BE2C (cell line): Measurements from ENCODE around the gene ZNF787.

ENCODE experiments used
- DNase-seq: peaks from one replicate; pipeline ENCODE4 v3.0.0-alpha.2; 2020
- H3K27me3 ChIP-seq: fragments of 250-450 bp; sonication (Bioruptor Pico); 2 replicates; pipeline ENCODE4 v1.5.1; 2020; ENCODE audit warnings: mild to moderate bottlenecking
- H3K36me3 ChIP-seq: fragments of 250-450 bp; sonication (Bioruptor Pico); 2 replicates; pipeline ENCODE4 v1.5.1; 2020; ENCODE audit warnings: mild to moderate bottlenecking
- H3K4me1 ChIP-seq: fragments of 250-450 bp; sonication (Bioruptor Pico); 2 replicates; pipeline ENCODE4 v1.5.1; 2020
- H3K4me3 ChIP-seq: 2 replicates; pipeline ENCODE4 v1.5.1; 2011; ENCODE audit warnings: low read depth, low read length
- H3K9me3 ChIP-seq: fragments of 250-450 bp; sonication (Bioruptor Pico); 2 replicates; pipeline ENCODE4 v1.5.1; 2020
- TF ChIP-seq, protein P1 (sequence below): IDR thresholded peaks from 2 replicates; pipeline ENCODE4 v1.5.1; 2012; ENCODE audit warnings: mild to moderate bottlenecking, low read depth, low read length

The ZNF787 gene

DNA sequence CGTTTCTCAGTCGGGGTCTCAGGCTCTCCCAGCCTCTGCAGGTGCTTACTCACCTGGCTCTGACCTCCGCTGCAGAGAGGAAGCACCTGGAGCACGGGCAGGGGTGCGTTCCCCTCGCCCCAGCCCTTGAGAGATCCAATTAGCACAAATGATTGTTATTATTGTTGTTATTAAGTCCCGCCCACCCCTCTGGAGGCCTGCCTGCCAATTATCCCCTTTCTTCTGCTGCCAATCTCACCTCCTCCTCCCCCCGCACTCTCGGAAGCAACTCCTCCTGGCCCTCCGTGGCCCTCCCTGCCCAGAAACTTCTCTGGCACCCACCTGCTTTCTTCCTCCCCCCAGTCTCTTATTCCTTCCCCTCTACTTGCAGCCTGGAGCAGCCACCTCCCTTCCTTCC, 8.8 kb downstream of the ZNF787 start:
- DNase-seq, result no peak
- Histone ChIP-seq H3K4me1 (no peaks in the 10 kb centered on the region; the same call in 1 of the 2 replicates), H3K9me3 (no peaks in the 10 kb centered on the region; the same call in 1 of the 2 replicates), H3K4me3 (no peak overlapping the region), H3K27me3 (no peaks in the 10 kb centered on the region), H3K36me3 (peaks cover 4% of the 10 kb centered on the region)
- TF ChIP-seq, protein P1, sequence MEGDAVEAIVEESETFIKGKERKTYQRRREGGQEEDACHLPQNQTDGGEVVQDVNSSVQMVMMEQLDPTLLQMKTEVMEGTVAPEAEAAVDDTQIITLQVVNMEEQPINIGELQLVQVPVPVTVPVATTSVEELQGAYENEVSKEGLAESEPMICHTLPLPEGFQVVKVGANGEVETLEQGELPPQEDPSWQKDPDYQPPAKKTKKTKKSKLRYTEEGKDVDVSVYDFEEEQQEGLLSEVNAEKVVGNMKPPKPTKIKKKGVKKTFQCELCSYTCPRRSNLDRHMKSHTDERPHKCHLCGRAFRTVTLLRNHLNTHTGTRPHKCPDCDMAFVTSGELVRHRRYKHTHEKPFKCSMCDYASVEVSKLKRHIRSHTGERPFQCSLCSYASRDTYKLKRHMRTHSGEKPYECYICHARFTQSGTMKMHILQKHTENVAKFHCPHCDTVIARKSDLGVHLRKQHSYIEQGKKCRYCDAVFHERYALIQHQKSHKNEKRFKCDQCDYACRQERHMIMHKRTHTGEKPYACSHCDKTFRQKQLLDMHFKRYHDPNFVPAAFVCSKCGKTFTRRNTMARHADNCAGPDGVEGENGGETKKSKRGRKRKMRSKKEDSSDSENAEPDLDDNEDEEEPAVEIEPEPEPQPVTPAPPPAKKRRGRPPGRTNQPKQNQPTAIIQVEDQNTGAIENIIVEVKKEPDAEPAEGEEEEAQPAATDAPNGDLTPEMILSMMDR, result no peak

DNA sequence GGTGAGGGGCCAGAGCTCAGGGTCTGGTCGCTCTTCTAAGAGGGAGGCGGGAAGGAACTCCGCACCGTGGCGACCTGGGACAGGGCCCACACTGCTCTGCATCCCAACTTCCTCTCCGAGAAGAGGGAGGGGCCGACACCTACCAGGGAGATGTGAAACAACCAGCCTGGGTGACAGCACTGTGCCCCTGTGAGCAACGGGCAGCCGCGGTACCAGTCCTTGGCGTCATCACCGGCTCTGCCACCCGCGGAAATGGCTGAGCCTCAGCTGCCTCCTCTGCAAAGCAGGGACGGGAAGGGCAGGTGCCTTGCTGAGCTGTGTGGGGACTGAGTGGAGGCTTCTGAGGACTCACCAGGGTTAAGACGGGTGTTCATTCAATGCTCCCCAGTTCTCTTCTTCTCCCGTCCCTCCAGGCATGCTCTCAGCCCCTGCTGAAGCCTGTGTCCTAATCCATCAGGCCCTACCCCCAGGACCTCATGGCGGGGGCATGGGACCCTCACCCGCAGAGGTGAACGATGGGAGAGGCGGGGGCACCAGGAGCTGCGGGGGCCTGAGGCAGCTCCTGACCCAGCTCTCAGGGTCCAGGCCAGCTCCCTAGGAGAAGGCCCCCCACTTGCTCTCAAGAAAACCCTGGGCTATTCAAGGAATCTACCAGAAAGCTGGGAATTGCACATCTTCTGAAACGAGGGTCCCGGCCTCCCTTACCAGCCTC, 9.3 kb downstream of the ZNF787 start:
- no peak for DNase-seq
- Histone ChIP-seq H3K9me3 (no peaks in the 10 kb centered on the region; the same call in 1 of the 2 replicates), H3K4me3 (no peak overlapping the region), H3K27me3 (no peaks in the 10 kb centered on the region), H3K36me3 (peaks cover 4% of the 10 kb centered on the region), H3K4me1 (no peaks in the 10 kb centered on the region; the same call in 1 of the 2 replicates)
- TF ChIP-seq, protein P1, result no peak

DNA sequence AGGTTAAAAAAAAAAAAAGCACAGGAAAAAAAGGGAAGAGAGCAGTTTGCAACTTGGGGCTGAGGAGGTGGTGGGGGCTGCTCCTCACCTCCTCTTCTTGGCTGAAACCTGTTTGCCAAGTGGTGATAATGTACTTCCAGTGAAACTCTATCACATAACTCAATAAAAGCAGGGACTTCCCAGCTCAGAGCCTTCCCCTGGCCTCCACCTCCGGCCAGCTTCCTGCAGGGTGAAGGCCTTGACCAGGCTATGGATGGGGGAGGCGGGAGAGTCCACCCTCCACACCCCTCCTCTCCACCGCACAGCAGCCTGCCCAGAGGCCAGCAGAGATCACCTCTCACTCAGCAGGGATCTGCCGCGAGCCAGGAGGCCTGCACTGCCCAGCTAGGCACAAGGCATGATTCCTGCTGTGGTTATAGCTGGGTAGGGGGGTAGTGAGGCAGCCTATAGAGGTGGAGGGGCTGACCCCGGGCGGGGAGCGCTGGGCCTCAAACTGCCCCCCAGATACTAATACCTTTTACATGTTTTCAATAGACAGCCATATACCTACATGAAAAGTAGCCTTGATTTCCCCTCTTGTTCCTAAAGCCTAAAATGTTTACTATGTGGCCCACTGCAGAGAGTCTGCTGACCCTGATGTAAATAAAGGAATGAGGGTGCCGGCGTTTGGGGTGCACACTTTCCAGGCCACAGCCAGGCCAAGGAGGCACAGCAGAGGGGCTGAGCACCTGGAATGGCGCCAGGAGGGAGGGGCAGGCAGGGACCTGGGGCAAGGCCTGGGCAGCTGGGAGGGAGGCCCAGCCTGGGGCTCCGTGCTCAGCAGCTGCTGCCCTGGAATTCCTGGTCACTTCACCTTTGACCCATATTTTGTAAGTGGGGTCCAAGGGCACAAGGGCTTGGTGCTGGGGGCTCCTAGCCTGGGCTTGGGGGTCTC, 10.3 kb downstream of the ZNF787 start:
- DNase-seq, result no peak
- peaks cover 2% of the 10 kb centered on the region for H3K36me3 ChIP-seq
- TF ChIP-seq, protein P1, result no peak
- no peak overlapping the region for H3K4me3 ChIP-seq
- H3K27me3 ChIP-seq, result no peaks in the 10 kb centered on the region
- no peaks in the 10 kb centered on the region; the same call in 1 of the 2 replicates for H3K4me1 ChIP-seq
- H3K9me3 ChIP-seq, result no peaks in the 10 kb centered on the region; the same call in 1 of the 2 replicates

DNA sequence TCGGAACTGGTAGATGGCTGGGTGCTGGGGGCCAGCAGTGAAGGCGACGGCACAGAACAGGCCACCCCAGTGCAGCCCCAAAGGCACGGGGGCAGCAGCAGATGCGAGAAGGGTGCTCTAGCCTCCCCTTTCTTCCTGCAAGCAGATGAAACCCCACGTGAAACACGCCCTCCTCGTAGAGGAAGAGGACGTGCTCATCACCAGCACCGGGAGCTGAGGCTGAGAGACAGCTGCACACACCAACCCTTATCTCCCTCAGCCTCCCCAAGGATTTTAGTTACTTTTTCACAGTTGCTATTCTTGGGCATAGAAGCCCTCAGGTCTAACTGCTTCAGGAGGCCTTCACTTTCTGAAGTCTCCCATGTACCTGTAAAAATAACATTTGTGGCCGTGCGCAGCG, 11.9 kb downstream of the ZNF787 start:
- no peak for DNase-seq
- no peaks in the 10 kb centered on the region; the same call in 1 of the 2 replicates for H3K9me3 ChIP-seq
- H3K4me3 ChIP-seq, result no peak overlapping the region
- H3K27me3 ChIP-seq, result no peaks in the 10 kb centered on the region
- TF ChIP-seq, protein P1, result no peak
- no peaks in the 10 kb centered on the region; the same call in 1 of the 2 replicates for H3K4me1 ChIP-seq
- H3K36me3 ChIP-seq, result no peaks in the 10 kb centered on the region; the same call in none of the 2 replicates

DNA sequence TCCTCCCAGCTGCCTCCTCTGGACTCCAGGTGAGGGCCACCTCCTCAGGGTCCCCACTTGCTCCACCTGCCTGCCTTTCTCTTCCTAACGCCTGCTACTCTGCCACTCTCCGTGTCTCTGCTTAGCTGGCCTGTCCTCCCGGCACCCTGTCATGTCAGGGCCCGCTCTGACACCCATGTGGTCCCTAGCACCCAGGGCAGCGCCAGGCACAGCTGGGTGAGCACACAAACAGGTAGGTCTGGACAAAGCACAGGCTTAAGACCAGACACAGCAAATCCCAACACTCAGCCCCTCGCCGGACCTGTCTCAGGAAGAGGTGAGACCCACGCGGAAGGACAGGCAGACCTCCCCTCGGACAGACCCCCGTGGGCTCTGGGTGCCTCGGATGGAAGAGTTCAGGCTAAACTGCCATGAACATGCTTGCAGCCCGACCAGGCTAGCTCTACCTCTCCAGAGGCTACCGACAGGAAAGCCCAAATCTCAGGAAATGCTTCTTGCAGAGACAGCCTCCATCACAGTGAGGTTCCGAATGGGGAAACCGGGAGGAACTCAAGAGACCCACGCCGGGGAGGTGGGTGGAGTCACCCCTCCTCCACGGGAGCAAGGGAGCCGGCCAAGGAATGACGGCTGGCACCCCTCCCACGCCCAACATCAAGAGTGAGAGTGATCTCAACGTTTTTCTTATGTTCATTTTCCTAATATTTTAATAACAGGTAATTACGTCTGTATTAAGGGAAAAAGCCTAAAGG, 12.5 kb downstream of the ZNF787 start:
- H3K4me1 ChIP-seq, result no peaks in the 10 kb centered on the region; the same call in 1 of the 2 replicates
- no peaks in the 10 kb centered on the region for H3K27me3 ChIP-seq
- H3K36me3 ChIP-seq, result no peaks in the 10 kb centered on the region; the same call in none of the 2 replicates
- no peak overlapping the region for H3K4me3 ChIP-seq
- TF ChIP-seq, protein P1, result no peak
- H3K9me3 ChIP-seq, result no peaks in the 10 kb centered on the region; the same call in 1 of the 2 replicates
- no peak for DNase-seq
